ENCODE results near the gene PDZD2. TPM values are rescaled to one million over a fixed set of nuclear protein-coding genes. Genes with fewer than 3 reads are reported as not detected.

Gene PDZD2
- total and polyA plus RNA-seq, 2 donors (not counting 3 experiments of a cell fraction or from before 2014, with no cell fraction given) = 0.66 to 6.9 TPM

DNA sequence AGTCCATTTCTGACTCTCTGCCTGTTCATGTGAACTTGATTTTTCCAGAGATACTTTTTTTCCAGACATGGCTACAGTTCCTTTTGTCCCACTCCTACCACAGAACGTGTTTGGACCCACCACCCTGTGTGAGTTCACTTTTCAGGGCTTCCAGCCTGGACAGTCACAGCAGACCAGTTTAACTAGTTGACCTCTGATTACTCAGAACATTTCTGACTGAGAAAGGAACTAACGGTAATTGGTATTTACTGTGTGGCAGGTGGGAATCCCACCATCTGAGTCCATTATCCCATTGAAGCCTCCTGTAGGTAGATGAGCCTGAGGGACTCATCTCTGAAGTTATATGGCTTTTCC lies 325.1 kb downstream of the PDZD2 start:
- Histone ChIP-seq H3K79me2 (ENCODE audit: control insufficient read depth, insufficient read depth, low read length) (no peaks in the 10 kb centered on the region), H3K27me3 (ENCODE audit: control insufficient read depth in 2 of 2, insufficient read depth in 2 of 2, low read length in 2 of 2) (peaks cover 0 to 3% of the 10 kb centered on the region in 2 experiments), H3K9ac (replicated peaks; ENCODE audit: extremely low read depth, insufficient read depth, low read length) (no peak overlapping the region), H2AFZ (ENCODE audit: low read depth, low read length) (no peak overlapping the region), H3K4me3 (replicated peaks in 1 of 3; ENCODE audit: insufficient read depth in 1 of 3, low read depth in 1 of 3, low read length in 3 of 3) (no peak overlapping the region), H3K36me3 (ENCODE audit: control insufficient read depth in 2 of 2, extremely low read depth in 1 of 2, insufficient read depth in 2 of 2, low read length in 2 of 2) (no peaks in the 10 kb centered on the region), H4K20me1 (replicated peaks; ENCODE audit: control insufficient read depth, extremely low read depth, insufficient read depth, low read length) (no peaks in the 10 kb centered on the region), H3K9me1 (replicated peaks; ENCODE audit: control insufficient read depth, extremely low read depth, insufficient read depth, low read length) (no peaks in the 10 kb centered on the region), H3K4me2 (ENCODE audit: insufficient read depth, low read length) (no peak overlapping the region), H3K27ac (ENCODE audit: insufficient read depth, low read depth, low read length) (no peak overlapping the region), H3K9me3 (replicated peaks; ENCODE audit: control insufficient read depth, insufficient read depth, low read length) (no peaks in the 10 kb centered on the region), H3K4me1 (ENCODE audit: control insufficient read depth, extremely low read depth, insufficient read depth, low read length) (no peaks in the 10 kb centered on the region)
- POLR2A ChIA-PET = no interaction called here
- dilution Hi-C loops (cut with MboI; ENCODE audit: extremely low pct_ligation_motif_present, low sequenced_read_pairs) (no loop called here), intact Hi-C loops (cut with micrococcal nuclease) (no loop called here)
- DNase-seq (ENCODE audit: low read depth, low spot score) (no peak), FAIRE-seq (no peak)
- CTCF ChIA-PET = no interaction called here
- BruUV-seq (replicated peaks) = no TSS peak
- TF ChIP-seq POLR2A (IDR thresholded peaks at IDR 0.05; ENCODE audit: low read depth, low read length) (no peak), POLR2AphosphoS5 (IDR thresholded peaks at IDR 0.05; ENCODE audit: insufficient read depth, low read depth, low read length) (no peak), EZH2 (IDR thresholded peaks at IDR 0.05; ENCODE audit: borderline replicate concordance, low read depth, low read length, severe bottlenecking) (no peak)
- TF ChIP-seq, protein P1, sequence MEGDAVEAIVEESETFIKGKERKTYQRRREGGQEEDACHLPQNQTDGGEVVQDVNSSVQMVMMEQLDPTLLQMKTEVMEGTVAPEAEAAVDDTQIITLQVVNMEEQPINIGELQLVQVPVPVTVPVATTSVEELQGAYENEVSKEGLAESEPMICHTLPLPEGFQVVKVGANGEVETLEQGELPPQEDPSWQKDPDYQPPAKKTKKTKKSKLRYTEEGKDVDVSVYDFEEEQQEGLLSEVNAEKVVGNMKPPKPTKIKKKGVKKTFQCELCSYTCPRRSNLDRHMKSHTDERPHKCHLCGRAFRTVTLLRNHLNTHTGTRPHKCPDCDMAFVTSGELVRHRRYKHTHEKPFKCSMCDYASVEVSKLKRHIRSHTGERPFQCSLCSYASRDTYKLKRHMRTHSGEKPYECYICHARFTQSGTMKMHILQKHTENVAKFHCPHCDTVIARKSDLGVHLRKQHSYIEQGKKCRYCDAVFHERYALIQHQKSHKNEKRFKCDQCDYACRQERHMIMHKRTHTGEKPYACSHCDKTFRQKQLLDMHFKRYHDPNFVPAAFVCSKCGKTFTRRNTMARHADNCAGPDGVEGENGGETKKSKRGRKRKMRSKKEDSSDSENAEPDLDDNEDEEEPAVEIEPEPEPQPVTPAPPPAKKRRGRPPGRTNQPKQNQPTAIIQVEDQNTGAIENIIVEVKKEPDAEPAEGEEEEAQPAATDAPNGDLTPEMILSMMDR (IDR thresholded peaks at IDR 0.05; ENCODE audit: extremely low read depth in 1 of 2, insufficient read depth in 1 of 2, low read depth in 1 of 2, low read length in 2 of 2) = no peak

DNA sequence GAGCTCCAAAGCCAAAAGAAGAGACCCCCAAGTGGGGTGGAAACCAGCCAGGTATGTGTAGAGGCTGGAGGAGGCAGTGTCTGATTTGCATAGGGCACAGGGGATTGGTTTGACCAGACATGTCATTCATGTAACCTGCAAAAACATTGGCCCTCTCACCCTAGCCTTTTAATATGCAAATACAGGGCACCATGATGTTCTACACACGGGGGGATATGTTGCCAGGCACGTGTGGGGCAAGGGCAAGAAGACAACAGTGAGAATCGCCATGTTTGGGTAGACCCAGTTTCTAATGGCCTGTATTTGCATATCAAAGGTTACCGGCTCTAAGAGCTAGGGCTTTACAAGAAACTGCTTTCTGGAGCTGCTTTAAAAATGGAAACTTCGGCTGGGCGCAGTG lies 326.3 kb downstream of the PDZD2 start:
- no peak overlapping the region for H2AFZ ChIP-seq (ENCODE audit: low read depth, low read length)
- H3K9me3 ChIP-seq (replicated peaks; ENCODE audit: control insufficient read depth, insufficient read depth, low read length) = no peaks in the 10 kb centered on the region
- H3K4me1 ChIP-seq (ENCODE audit: control insufficient read depth, extremely low read depth, insufficient read depth, low read length) = no peaks in the 10 kb centered on the region
- H3K36me3 ChIP-seq (ENCODE audit: control insufficient read depth in 2 of 2, extremely low read depth in 1 of 2, insufficient read depth in 2 of 2, low read length in 2 of 2) = no peaks in the 10 kb centered on the region
- H4K20me1 ChIP-seq (replicated peaks; ENCODE audit: control insufficient read depth, extremely low read depth, insufficient read depth, low read length) = no peaks in the 10 kb centered on the region
- DNase-seq (ENCODE audit: low read depth, low spot score) (no peak), FAIRE-seq (no peak)
- intact Hi-C loops (cut with micrococcal nuclease) (no loop called here), dilution Hi-C loops (cut with MboI; ENCODE audit: extremely low pct_ligation_motif_present, low sequenced_read_pairs) (no loop called here)
- peaks cover 0 to 3% of the 10 kb centered on the region in 2 experiments for H3K27me3 ChIP-seq (ENCODE audit: control insufficient read depth in 2 of 2, insufficient read depth in 2 of 2, low read length in 2 of 2)
- ChIA-PET CTCF (no interaction called here), POLR2A (no interaction called here)
- no peak overlapping the region for H3K4me2 ChIP-seq (ENCODE audit: insufficient read depth, low read length)
- no peaks in the 10 kb centered on the region for H3K79me2 ChIP-seq (ENCODE audit: control insufficient read depth, insufficient read depth, low read length)
- no peak overlapping the region for H3K9ac ChIP-seq (replicated peaks; ENCODE audit: extremely low read depth, insufficient read depth, low read length)
- H3K4me3 ChIP-seq (replicated peaks in 1 of 3; ENCODE audit: insufficient read depth in 1 of 3, low read depth in 1 of 3, low read length in 3 of 3) = no peak overlapping the region
- no peaks in the 10 kb centered on the region for H3K9me1 ChIP-seq (replicated peaks; ENCODE audit: control insufficient read depth, extremely low read depth, insufficient read depth, low read length)
- TF ChIP-seq JUN (IDR thresholded peaks at IDR 0.05; ENCODE audit: borderline replicate concordance, insufficient read depth, insufficient read length, low read depth) = no peak
- no peak for TF ChIP-seq POLR2A (IDR thresholded peaks at IDR 0.05; ENCODE audit: low read depth, low read length)
- TF ChIP-seq GATA2 (IDR thresholded peaks at IDR 0.05; ENCODE audit: insufficient read depth, insufficient read length, low read depth, low read length) = no peak
- TF ChIP-seq MYC (IDR thresholded peaks at IDR 0.05; ENCODE audit: low read depth, low read length) = no peak
- no peak for TF ChIP-seq EZH2 (IDR thresholded peaks at IDR 0.05; ENCODE audit: borderline replicate concordance, low read depth, low read length, severe bottlenecking)
- TF ChIP-seq, protein P2, sequence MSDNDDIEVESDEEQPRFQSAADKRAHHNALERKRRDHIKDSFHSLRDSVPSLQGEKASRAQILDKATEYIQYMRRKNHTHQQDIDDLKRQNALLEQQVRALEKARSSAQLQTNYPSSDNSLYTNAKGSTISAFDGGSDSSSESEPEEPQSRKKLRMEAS (IDR thresholded peaks at IDR 0.05; ENCODE audit: insufficient read depth, insufficient read length) = no peak
- no peak for TF ChIP-seq POLR2AphosphoS5 (IDR thresholded peaks at IDR 0.05; ENCODE audit: insufficient read depth, low read depth, low read length)
- TF ChIP-seq FOS (IDR thresholded peaks at IDR 0.05; ENCODE audit: borderline replicate concordance, insufficient read depth, low read length) = no peak
- TF ChIP-seq, protein P1 (IDR thresholded peaks at IDR 0.05; ENCODE audit: extremely low read depth in 1 of 2, insufficient read depth in 1 of 2, low read depth in 1 of 2, low read length in 2 of 2) = no peak
- no TSS peak for BruUV-seq (replicated peaks)
- no peak overlapping the region for H3K27ac ChIP-seq (ENCODE audit: insufficient read depth, low read depth, low read length)

Data from endothelial cell of umbilical vein (primary cell).